ENCODE data around the gene C12orf54.
"Not testable (repeated sequence)": the region's sequence is repeated elsewhere in the genome, so short reads cannot be mapped to it uniquely, and the experiment has no call there.

Gene C12orf54

DNA sequence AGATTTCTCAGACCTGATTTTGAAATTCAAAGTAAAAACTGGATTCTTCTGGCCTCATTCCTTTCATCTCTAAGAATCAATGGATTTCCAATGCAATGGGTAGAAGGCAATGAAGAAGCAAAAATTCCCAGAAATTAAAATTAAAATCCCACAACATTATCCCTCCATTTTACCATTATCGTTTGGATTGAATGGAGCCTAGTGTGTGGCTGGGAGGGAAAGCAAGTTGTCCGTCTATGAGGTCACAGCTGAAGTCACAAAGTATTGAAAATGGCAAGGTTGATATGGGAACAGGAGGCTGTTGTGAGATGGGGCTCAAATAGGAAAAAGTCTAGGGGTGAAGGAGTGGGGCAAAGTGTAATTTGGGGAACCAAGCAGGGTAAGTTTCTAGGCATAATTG is at the start of gene C12orf54:
Gene C12orf54, plus strand, starts transcription at position 301 of the 400 bp plus-strand sequence. CDS start 799 bp downstream, outside the sequence.
- DNase-seq (ENCODE audit: low read depth), result no peak
- H3K4me3 ChIP-seq (ENCODE audit: low read depth, low read length), result no peak within 1 kb of the TSS
- TF ChIP-seq, protein P1, sequence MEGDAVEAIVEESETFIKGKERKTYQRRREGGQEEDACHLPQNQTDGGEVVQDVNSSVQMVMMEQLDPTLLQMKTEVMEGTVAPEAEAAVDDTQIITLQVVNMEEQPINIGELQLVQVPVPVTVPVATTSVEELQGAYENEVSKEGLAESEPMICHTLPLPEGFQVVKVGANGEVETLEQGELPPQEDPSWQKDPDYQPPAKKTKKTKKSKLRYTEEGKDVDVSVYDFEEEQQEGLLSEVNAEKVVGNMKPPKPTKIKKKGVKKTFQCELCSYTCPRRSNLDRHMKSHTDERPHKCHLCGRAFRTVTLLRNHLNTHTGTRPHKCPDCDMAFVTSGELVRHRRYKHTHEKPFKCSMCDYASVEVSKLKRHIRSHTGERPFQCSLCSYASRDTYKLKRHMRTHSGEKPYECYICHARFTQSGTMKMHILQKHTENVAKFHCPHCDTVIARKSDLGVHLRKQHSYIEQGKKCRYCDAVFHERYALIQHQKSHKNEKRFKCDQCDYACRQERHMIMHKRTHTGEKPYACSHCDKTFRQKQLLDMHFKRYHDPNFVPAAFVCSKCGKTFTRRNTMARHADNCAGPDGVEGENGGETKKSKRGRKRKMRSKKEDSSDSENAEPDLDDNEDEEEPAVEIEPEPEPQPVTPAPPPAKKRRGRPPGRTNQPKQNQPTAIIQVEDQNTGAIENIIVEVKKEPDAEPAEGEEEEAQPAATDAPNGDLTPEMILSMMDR (IDR thresholded peaks at IDR 0.05; ENCODE audit: control insufficient read depth, extremely low read depth, insufficient read depth), result no peak

DNA sequence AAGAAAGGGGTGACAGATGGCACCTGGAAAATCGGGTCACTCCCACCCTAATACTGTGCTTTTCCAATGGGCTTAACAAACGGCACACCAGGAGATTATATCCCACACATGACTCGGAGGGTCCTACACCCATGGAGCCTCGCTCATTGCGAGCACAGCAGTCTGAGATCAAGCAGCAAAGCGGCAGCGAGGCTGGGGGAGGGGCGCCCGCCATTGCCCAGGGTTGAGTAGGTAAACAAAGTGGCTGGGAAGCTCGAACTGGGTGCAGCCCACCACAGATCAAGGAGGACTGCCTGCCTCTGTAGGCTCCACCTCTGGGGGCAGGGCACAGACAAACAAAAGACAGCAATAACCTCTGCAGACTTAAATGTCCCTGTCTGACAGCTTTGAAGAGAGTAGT is 48.3 kb upstream of the C12orf54 start:
- not testable (repeated sequence) for DNase-seq (ENCODE audit: low read depth); H3K4me3 ChIP-seq (ENCODE audit: low read depth, low read length)

DNA sequence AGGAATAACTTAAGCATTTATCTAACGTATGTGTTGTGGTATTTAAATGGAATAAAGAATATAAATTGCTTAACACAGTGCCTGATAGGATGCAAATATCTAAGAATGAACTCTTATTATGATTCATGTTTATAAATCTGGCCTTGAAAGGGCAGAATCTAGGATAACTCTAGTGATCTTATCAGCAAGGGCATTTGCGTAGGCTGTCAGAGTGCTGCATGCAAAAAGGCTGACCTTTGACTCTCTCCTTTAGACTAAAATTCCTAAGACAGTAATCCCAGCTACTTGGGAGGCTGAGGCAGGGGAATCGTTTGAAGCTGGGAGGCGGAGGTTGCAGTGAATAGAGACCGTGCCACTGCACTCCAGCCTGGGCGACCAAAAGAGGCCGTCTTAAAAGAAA is 41.2 kb upstream of the C12orf54 start:
- DNase-seq (ENCODE audit: low read depth), result no peak
- H3K4me3 ChIP-seq (ENCODE audit: low read depth, low read length), result no peak overlapping the region
- TF ChIP-seq, protein P1 (IDR thresholded peaks at IDR 0.05; ENCODE audit: control insufficient read depth, extremely low read depth, insufficient read depth), result no peak

DNA sequence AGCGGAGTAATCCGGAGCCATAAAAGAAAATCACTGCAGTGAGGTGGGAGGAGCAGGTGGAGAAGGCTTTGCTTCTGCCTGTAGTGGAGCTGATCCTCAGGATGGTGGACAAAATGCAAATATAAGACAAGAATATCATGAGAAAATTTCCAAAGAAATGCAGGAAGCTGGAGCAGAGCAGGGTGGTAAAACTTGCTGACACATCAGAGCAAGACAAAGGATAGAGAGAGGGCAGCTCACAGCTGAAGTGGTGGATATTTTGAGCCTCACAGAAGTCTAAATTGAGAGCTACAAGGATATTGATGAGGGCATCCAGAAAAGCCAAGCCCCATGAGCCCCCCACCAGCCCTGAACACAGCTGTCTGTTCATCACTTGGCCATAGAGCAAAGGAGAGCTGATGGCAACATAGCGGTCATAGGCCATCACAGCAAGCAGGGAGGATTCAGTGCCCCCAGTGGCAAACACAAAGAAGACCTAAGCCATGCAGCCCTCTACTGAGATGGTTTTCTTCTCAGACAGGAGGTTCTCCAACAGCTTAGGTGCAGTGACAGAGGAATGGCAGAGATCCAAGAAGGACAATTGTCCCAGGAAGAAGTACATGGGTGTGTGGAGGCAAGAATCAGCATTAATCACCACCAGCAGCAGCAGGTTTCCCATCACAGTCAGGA is 40.0 kb upstream of the C12orf54 start:
- H3K4me3 ChIP-seq (ENCODE audit: low read depth, low read length), result no peak overlapping the region
- TF ChIP-seq, protein P1 (IDR thresholded peaks at IDR 0.05; ENCODE audit: control insufficient read depth, extremely low read depth, insufficient read depth), result no peak
- DNase-seq (ENCODE audit: low read depth), result no peak

DNA sequence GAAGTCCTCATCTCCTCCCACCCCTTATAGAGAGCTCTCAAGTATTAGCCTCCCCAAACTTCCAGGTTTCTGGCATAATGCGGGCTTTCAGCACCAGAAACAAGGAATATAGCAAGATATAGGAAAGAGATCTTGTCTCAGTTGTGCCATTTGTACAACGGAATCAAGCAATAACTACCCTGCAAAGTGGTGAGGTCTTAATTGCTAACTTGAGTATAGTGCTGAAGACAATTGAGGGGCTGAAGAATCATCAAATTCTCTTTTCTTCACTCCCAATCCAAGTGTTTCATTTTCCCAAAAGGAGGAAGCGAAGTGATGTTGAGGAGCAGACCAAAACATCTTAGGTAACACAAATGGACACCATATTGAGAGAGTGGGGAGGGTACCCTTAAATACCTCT is 36.8 kb upstream of the C12orf54 start:
- H3K4me3 ChIP-seq (ENCODE audit: low read depth, low read length), result no peak overlapping the region
- TF ChIP-seq, protein P1 (IDR thresholded peaks at IDR 0.05; ENCODE audit: control insufficient read depth, extremely low read depth, insufficient read depth), result no peak
- DNase-seq (ENCODE audit: low read depth), result no peak

DNA sequence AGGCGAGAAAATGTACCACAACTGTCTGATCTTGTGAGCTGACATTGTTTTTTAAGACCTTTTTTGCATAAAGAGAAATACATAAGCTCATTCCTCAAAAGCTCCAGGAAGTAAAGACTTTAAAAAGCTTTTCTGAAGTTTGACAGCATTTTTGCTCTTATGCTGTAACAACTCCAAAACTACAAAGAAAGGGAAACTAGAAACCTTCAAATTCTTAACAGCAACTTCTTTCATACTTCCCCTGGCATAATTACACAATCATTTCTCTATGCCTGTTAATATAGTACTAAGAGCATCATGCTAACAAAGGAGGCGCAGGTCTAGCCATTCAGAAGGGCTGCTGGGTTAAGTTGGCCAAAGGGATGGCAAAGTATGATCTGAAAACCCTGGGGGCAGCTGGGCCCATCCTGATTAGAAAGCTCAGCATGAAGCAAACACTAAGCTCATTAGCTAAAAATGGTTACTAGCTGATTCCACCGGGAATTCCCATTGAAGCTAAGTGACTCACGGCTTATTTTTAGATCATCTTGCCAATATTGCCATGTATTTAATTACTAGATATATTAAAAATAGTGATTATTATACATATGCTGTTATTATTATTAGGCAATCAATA is 36.0 kb upstream of the C12orf54 start:
- H3K4me3 ChIP-seq (ENCODE audit: low read depth, low read length), result no peak overlapping the region
- DNase-seq (ENCODE audit: low read depth), result no peak
- TF ChIP-seq, protein P1 (IDR thresholded peaks at IDR 0.05; ENCODE audit: control insufficient read depth, extremely low read depth, insufficient read depth), result no peak

DNA sequence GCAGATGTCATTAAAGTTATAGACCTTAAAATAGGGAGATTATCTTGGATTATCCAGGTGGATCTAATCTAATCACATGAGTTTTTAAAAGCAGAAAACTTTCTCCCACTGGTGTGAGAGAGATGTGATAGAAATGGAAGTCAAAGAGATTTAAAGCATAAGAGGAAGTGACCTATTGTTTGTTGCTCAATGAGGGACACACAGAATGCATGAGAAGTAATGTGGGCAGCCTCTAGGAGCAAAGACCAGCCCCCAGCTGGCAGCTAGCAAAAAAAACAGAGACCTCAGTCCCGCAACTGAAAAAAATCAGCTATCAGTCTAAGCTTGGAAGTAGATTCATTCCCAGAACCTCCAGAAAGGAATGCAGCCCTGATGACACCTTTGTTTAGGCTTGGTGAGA is 34.5 kb upstream of the C12orf54 start:
- TF ChIP-seq, protein P1 (IDR thresholded peaks at IDR 0.05; ENCODE audit: control insufficient read depth, extremely low read depth, insufficient read depth), result no peak
- H3K4me3 ChIP-seq (ENCODE audit: low read depth, low read length), result no peak overlapping the region
- no peak for DNase-seq (ENCODE audit: low read depth)
